GM18909 (cell line): ENCODE data around the gene AUNIP.
"Not testable (repeated sequence)": the region's sequence is repeated elsewhere in the genome, so short reads cannot be mapped to it uniquely, and the experiment has no call there.

Source experiments
- ATAC-seq: cut with Tn5 transposase; IDR thresholded peaks from one replicate; pipeline ENCODE4 v1.9.1; 2021; ENCODE audit warnings: mild to moderate bottlenecking; ENCODE audit not compliant: unreplicated experiment, poor library complexity

AUNIP gene

DNA sequence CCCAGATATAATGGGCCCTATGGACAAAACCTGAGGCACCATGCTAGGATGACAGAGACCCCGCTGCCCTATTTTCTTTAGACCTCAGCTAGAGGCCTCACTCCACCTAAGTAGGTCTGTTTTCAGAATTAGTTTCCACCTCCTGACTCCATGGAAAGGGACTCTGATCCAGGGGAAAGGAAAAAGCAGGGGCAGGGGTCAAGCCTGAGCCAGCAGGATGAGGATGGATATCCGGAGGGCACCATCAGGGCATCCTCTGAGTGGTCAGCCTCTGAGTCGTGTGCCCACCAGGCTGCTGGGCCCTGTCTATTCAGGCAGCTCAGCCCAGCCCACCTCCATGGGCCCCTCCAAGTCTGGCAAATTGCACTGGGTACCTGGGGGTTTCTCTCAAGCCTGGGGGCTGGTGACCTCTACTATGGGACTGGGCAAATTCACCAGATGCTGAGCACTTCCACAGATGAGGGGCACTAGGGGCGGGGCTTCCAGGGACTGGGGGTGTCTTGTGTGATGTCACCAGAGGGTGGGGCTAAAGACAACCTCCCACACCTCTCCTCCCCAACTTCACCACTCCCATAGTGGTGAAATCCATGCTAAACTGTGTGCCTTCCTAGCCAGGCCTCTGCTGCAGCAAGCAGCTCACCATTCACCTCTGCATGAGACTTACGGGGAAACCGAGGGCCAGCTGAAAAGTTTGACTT is 10.8 kb upstream of the AUNIP start:
- no peak for ATAC-seq

DNA sequence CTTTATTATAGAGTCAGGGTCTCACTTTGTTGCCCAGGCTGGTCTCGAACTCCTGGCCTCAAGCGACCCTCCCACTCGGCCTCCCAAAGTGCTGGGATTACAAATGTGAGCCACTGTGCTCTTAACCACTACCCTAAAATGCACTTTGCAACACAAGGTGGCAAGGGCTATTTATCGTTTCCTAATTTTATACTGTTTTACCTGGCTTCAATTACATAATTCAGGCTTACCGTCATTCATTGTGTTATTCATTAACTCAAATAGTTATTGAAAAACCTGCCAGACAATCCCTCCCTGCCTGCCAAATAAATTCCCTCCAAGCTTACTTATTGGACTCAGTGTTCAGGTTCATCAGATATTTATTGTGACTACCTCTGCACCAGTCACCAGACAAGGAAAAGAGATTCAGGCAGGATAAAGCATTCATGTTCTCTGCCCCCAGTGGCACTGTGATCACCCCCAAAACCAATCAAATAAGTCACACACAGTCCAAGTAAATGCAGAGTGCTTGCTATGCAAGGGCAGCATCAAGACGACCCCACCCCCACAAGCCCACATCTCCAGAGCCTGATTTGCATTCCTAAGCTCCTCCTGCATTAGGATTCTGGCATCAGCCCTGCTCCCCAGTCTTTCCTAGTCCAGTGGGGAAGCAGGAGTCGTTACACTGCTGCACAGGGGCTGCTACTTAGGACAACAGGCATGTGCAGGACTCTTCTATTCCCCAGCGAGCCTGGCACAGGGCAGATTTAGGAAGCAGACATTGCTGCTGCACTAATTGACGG is 8.1 kb upstream of the AUNIP start:
- ATAC-seq = no peak

DNA sequence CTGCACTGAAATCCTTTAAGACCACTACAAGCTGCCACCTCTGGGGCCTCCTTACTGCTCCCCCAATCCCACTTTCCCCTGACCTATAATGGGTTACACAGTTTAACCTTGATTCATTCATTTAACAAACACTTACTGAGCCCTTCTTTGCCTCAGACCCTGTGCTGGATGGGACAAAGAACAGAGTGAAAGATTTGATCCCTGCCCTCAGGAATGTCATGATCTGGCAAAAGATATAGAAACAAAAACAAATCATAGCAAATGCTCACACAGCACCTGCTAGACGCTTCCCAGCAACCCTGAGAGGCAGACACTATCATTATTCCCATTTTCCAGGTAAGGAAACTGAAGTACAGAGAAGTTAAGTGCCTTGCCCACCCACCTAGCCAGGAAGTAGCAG is 7.0 kb upstream of the AUNIP start:
- ATAC-seq = no peak

DNA sequence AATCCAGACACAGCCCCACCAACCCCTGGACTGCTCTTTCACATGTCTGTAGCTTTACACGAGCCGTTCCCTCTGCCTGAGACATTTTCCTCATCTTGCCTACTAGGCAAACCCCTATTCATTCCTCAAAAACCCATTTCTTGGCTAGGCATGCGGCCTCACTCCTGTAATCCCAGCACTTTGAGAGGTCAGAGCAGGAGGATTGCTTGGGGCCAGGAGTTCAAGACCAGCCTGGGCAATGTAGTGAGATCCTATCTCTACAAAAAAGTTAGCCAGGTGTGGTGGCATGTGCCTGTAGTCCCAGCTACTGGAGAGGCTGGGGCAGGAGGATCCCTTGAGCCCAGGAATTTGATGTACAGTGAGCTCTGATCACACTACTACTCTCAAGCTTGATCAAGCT is 5.2 kb upstream of the AUNIP start:
- ATAC-seq = no peak

DNA sequence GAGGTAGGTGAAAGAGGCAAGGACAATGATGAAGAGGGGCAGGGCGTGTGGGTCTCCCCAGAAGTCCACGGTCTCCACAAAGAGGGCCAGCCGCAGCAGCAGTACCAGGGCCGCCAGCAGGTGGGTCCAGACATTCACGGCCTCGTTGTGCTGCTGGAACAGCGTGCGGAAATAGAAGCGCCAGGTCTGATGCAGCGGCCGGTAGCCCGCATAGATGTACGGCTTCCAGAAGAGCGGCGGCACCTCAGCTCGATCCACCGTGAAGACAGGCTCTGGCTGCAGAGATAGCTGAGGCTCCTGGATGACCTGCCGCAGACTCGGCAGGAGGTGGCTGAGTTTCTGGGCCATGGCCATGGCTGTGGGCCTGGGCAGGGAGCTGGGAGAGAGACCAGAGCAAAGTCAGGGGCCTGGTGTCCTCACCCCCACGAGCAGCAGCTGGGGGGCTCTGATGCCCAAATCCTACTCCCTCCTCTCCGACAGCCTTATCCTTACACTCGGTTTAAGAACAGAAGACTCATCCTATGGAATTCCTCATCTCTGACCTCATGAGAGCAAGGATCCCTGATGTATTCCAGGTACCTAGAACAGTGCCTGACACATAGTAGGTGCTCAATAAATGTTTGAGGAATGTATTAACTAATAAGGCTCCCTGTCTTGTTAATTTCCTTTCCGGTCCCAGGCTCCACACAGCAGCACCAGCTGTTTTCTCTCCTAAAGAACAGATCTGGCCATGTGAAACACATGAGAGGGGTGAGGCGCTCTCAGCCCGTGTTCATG is 4.4 kb upstream of the AUNIP start:
- ATAC-seq = no peak

DNA sequence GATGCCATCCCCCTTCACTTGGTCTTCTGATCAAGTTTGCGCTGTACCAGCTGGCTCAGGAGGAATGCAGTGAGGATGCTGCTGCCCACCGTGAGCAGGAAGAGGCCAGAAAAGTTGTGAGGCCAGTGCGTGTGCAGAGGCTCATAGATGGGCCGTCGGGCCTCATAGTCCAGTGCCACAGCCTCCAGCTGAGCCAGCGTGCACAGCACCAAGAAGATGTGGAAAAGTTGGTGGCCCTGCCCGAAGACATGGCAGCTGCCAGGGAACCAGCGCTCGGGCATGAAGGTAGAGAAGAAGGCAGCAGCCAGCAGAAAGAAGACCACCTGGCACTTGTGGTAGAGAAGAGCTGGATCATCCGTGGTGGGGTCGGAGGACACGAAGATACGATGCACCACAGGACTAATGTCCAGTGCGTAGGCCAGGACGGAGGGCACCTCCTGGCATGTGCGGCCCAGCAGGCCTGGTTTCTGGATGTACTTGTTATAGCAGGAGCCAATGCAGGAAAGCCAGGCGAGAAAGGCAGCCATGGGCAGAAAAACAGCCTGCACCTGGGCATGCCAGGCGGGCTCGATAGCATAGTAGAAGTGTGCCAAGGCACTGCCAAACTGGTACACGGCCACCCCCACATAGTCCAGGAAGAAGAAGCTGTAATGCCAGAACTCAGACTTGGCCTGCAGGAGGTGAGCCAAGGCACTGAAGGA is 3.7 kb upstream of the AUNIP start:
- no peak for ATAC-seq

DNA sequence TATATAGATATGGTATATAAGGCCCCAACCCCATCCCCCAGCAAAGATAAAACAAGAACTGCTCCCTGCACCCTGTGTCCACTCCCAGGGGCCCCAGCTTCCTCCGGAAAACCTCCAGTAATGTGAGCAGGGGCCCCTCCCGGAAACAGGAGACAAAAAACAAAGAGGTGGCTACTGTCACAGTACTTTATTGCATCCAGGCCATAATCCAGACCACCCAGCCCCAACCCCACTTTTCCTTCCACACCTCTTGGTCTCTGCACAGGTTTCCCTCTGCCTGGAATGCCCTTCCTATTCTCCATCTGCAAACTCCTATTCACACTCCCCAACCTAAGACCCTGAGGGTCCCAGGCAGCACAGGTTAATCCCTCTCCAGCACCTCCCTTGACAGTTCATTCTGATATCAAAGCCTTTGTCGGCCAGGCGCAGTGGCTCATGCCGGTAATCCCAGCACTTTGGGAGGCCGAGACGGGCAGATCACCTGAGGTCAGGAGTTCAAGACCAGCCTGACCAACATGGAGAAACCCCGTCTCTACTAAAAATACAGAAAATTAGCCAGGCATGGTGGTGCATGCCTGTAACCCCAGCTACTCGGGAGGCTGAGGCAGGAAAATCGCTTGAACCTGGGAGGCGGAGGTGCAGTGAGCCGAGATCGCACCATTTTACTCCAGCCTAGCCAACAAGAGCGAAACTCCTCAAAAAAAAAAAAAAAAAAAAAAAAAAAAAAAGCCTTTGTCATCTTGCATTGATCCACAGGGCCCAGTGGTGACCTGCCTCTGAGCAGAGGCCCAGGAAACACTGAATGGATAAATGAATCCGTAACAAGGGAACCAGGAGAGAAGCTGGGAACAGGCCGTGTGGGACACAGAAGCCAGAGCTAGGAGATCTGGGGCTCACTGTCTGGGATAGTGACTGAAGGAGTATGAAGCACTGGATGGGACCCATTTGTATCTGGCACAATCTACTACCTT is 2.3 kb upstream of the AUNIP start:
- no peak for ATAC-seq

DNA sequence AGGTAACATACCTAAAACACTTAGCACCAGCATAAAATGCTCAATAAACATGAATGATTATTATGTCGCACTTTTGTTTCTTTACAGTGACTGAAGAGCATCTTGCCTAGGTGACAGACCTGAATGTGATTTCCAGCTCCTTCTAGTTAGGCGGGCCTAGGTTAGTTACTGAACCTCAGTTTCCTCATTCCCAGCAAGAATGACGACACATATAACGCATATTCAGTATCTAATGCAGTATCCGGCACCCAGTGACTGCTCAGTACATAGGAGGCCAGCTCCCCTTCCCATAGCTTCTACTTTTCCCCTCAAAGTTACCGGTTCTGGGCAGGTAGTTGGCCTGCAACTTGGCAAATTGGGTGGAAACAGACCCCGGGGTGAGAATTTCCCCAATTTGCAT is 763 bp downstream of the AUNIP start:
- ATAC-seq = no peak

DNA sequence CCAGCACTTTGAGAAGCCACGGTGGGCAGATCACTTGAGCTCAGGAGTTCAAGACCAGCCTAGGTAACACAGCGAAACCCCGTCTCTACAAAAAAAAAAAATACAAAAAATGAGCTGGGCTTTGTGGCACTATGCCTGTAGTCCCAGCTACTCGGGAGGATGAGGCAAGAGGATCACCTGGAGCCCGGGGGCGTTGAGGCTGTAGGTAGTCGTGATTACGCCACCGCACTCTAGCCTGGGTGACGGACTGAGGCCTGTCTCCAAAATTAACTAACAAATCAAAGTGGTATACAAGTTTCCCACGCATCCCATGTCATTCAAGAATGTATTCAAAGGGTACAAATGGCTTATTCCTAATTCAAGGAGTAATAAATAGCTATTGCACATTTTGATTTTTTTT is 2.4 kb downstream of the AUNIP start:
- no peak for ATAC-seq

DNA sequence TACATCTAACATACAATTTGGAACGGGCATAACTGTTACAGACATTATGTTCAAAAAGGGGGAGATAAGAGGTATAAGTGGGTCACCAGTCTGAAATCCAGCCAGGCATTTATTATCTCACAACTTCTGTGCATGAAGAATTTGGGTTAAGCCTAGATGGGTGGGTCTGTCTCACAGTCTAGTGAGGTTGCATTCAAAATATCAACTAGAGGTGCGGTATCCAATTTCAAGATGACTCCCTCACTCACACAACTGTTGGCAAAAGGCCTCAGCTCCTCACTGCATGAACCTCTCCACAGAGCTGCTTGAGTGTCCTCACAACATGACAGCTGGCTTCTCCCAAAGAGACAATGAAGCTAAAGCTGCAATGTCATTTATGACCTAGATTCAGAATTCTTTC is 4.7 kb downstream of the AUNIP start:
- ATAC-seq = no peak

DNA sequence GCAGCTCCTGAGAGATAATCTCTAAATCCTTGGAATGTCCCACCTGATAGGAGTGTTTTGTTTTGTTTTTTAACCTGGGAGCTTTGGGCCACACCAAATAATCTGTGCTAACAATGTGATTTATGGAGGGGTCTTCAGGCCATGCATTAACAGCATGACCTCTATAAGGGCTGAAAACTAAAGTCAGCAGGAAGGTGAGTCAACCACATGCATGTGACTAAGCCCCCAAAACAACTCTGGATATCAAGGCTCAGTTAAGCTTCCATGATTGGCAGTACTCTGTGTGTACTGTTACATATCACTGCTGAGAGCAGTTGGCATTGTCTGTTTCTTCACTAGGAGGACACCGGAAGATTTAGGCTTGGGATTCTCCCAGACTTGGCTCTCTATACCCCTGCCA is 10.7 kb downstream of the AUNIP start:
- ATAC-seq = no peak

DNA sequence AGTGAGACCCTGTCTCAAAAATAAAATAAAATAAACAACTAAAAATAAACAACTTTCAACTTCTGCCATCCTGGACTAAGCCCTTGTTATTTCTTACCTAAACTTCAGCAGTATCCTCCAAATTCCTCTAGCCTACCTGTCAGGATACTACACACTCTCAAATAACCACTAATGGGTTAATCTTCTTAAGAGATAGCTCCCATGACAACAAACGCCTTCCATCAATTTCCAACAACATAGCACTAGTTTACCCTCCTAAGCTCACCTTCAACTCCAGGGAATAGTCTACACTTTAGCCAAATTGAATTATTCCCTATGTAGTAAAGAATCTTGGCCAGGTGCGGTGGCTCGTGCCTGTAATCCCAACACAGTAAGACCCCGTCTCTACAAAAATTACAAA is 11.3 kb downstream of the AUNIP start:
- ATAC-seq = no peak

DNA sequence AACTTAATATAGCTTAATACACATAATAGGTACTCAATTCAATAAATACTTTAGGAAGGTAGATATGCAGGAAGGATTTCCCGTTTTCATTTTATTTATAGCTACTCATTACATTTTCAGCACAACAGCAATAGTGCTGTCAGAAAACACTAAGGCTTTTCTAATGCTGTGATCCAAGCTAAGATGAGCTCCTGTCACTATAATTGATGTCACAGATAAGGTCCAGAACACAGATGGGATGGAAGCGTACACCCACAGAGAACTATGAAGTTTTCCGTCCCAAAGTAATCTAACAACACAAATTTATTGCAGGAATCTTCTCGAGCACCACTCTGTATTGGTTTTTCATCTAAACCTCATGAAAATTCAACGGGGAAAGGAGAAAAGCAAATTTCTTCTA is 13.6 kb downstream of the AUNIP start:
- ATAC-seq = no peak

DNA sequence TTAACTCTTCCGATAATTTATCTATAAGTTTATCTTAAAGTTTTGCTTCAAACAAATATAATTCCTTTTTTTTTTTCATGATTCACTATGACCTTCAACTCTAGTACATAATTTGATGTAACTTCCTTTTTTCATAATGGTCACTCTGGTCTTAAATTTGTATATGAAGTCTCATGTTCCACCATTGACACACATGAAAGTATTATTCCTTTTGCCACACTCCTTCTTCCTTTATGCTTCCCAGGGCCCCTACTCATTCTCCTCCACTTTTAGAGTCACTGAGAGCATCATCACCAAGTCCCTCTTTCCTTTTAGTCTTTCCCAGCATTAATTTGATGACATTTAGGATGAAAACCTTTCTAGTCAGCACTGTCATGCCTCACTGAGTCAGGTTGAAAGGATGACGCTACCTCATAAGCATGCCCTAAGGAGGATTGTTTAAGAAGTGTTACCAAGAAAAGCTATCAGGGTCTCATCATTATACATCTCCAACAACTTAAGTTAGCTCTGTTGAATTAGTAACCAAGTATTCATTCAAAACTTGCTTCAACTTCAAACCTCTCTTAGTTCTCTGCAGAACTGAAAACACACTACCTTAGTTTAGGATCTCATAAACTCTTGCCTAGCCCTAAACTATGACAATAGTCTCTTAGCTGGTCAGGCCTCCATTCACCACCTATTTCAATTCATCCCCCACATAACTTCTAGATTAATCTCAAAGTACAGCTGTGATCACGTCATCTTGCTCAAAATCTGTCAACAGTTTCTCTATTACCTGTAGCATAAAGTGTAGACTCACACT is 14.5 kb downstream of the AUNIP start:
- no peak for ATAC-seq

DNA sequence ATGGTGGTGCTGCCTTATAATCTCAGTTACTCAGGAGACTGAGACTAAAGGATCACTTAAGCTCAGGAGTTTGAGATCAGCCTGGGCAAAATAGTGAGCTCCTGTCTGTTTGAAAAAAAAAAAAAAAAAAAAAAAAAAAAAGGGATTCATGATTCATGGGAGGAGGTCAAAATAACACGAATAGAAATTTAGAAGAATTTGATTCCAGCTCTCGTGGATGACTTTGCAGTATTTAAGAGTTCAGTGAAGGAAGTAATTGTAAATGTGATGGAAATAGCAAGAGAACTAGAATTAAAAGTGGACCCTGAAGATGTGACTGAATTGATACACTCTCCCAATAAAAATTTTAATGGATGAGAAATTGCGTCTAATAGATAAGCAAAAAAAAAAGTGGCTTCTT is 15.8 kb downstream of the AUNIP start:
- no peak for ATAC-seq

DNA sequence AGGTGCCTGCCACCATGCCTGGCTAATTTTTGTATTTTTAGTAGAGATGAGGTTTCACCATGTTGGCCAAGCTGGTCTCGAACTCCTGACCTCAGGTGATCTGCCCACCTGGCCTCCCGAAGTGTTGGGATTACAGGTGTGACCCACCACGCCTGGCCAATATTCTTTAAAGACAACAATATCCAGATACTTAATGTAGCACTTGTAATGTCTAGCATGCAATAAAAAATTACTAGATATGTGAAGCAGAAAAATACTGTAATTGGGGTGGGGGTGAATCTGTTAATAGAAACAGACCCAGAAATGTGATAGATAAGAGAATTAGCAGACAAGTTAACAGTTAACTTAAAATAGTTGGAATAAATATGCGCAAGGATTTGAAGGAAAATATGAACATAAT is 19.4 kb downstream of the AUNIP start:
- not testable (repeated sequence) for ATAC-seq

DNA sequence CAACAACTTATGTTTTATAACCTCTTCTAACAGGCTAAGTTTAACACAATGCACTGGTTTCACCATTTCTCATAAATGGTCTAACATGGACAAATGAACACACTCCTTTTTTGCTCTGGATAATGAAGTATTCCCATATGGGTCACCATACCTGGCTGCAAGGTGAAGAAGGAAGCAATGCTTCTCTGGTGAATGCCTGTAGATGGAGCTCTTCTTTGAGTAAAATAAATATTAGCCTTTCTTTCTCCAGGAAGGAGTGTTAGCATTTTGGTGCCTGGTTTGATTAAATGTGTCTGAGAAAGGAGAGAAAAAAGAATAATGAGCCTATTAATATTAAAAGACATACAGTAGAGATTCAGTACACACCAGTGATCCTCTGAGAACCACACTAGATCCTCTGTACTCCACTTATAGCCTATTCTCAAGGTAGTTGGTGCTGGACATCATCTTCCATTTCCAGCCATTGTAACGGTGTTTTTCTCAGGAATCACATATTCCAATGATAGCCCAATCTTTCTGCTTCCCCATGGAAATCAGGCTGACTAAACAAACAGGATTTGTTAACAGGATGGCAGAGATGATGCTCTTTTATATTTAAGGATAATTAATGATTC is 21.9 kb downstream of the AUNIP start:
- no peak for ATAC-seq

DNA sequence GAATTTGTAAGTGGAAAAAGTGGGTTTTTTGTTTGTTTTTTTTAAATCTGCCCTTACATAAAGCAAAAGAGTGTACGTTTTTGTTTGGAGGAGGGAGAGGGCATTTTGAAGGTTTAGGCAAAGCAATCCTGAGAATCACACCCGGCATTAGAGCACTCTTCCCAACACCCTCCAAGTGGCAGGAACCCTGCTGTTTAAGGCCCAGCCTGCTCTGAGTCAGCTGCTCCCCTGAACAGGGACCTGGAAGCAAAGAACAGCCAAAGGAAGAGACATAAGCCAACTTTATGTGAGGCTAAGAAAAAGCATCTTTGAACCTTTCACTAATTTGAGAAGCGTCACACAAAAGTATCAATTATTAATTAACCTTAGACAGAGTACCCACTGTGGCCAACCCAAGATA is 22.6 kb downstream of the AUNIP start:
- no peak for ATAC-seq
